ENCODE data around the gene PICK1. TPM values are rescaled to one million over a fixed set of nuclear protein-coding genes. Genes with fewer than 3 reads are reported as not detected.

The PICK1 gene
- total RNA-seq, 4 donors from 2014 or later: 52.2 to 81.4 (median 57.5) TPM

DNA sequence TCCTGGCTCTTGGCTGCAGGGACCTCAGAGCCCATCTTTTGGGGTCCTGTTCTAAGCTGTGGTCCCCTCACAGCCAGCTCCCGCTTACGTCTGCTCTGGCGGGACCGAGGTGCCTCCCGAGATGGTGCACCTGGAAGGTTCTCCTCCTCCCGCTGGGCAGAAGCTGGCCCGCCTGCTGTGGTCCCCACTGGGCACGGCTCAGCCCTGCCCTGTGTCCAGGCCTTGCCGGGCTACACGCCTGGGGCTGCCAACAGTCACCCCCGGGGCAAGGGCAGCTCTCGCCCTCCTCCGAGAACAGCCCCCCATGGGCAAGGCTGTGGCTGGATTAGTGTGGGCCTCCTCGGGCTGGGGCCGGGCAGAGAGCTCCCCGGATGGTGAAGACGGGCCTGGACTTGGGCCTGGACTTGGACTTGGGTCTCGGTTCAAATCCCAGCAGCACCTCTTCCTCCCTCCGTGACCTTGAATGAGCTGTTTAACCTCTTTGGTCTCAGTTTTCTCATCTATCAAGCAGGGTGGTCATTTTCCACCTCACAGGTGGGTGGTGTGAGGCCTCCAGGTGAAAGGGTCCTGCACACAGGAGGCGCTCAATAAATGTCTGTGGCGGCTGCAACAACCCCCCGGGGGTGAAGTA, 52.3 kb downstream of the PICK1 start:
- WGBS, 2 donors: 88 to 99% methylated on average over 7 to 8 of the region's 22 CpGs

DNA sequence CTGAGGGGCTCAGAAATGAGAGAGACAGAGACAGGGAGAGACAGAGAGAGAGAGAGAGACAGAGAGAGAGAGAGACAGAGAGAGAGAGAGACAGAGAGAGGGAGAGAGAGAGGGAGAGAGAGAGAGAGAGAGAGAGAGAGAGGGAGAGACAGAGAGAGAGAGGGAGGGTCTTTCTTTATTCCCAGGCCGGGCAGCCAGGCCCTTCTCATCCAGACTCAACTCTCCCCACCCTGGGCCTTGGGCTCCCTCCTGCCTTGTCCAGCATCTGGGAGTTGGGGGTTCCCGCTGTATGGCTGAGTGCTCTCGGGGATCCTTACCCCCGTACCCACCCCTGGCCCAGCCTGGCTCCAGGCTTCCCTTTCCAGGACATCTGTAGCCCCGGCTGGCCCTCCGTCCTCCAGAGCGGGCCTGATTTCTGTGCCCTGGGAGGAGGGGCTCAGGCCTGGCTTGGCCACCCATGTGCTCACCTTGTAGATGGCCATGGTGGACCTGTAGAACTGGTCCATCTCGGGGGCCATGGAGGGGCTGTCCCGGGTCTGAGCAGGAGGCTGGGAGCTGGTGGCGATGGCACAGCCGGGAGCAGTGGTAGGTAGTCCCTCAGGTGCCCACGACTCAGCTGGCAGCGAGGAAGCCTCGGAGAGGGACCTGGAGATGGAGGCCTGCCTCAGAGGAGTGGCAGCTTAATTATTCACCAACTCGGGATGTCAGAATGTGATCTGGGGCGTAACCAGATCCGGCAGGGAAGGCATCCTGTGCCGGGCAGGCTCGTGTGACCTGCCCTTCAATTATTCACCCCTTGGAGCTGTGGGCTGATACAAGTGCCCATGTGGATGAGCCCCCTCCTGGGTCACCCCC, 53.0 kb downstream of the PICK1 start, which contains the start of gene BAIAP2L2:
TSS of gene BAIAP2L2 (minus strand) at position 677 of the 855 bp plus-strand sequence. CDS start at position 518, 159 bp downstream.
- H3K4me1 ChIP-seq: no peaks in the 10 kb centered on the region
- no peak for TF ChIP-seq POLR2A (IDR thresholded peaks at IDR 0.05)
- TF ChIP-seq, protein P1, sequence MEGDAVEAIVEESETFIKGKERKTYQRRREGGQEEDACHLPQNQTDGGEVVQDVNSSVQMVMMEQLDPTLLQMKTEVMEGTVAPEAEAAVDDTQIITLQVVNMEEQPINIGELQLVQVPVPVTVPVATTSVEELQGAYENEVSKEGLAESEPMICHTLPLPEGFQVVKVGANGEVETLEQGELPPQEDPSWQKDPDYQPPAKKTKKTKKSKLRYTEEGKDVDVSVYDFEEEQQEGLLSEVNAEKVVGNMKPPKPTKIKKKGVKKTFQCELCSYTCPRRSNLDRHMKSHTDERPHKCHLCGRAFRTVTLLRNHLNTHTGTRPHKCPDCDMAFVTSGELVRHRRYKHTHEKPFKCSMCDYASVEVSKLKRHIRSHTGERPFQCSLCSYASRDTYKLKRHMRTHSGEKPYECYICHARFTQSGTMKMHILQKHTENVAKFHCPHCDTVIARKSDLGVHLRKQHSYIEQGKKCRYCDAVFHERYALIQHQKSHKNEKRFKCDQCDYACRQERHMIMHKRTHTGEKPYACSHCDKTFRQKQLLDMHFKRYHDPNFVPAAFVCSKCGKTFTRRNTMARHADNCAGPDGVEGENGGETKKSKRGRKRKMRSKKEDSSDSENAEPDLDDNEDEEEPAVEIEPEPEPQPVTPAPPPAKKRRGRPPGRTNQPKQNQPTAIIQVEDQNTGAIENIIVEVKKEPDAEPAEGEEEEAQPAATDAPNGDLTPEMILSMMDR (IDR thresholded peaks at IDR 0.05): no peak
- intact Hi-C loops (cut with DNase I): loop anchor here (5.0 kb wide), 1 partner anchor 242 kb away; no protein-coding TSS in a partner anchor
- no peak for DNase-seq
- H3K36me3 ChIP-seq: no peaks in the 10 kb centered on the region
- no peaks in the 10 kb centered on the region for H3K9me3 ChIP-seq
- H3K27ac ChIP-seq: no peak within 1 kb of the TSS
- 83 to 92% methylated on average over 9 to 18 of the region's 19 CpGs for WGBS, 2 donors
- H3K4me3 ChIP-seq (replicated peaks in 1 of 3): no peak within 1 kb of the TSS
- no peaks in the 10 kb centered on the region for H3K27me3 ChIP-seq

More for the DNA sequence above, 52.3 kb downstream of the PICK1 start:
- Histone ChIP-seq H3K4me3 (replicated peaks in 1 of 3) (no peak overlapping the region), H3K27me3 (no peaks in the 10 kb centered on the region), H3K4me1 (no peaks in the 10 kb centered on the region), H3K27ac (no peak overlapping the region), H3K9me3 (no peaks in the 10 kb centered on the region), H3K36me3 (no peaks in the 10 kb centered on the region)
- no peak for DNase-seq
- intact Hi-C loops (cut with DNase I): loop anchor here (5.0 kb wide), 1 partner anchor 243 kb away; no protein-coding TSS in a partner anchor
- TF ChIP-seq, protein P1 (IDR thresholded peaks at IDR 0.05): no peak
- no peak for TF ChIP-seq POLR2A (IDR thresholded peaks at IDR 0.05)

DNA sequence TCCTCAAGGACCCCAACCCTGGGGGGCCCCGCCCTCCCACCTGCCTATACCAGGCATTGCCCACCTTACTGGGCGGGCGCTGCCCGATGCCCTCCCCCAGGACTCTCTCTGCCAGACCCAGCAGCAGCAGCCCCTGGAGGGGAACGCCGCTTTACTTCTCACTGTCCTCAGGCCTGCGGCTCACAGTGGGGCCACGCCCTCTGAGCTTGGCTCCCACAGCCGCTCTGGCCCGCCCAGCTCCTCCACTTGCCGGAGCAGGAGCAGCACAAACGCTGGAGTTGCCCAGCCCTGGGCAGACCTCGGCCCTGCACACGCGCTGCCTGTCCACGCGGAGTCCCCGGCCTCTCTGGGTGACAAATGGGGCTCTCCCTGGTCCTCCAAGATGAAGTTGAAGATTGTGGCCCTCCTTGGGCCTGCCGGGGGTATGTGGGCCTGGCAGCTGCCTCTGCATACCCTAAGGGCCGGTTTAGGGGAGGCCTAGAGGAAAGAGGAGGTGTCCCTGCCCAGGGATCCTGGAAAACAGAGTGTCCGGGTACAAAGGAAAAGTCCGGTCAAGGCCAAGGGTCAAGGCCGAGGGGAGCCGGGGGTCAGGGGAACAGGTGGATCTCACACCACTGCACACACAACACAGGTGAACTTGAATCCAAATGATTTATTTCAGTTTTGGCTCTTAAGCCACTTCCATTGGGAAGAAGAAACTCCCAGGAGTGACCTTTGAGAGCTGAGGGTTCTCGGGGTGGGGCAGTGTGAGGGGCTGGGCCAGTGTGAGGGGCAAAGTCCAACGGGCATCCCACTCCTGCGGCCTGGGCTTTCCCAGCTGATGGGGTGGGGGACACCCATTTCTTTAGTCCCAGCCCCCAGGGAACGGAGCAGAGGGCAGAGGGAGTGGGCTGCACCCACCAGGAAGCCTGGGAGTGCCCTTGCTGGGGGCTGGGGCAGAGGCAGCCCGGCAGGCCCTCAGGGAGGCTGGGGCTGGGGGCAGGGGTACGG, 54.0 kb downstream of the PICK1 start:
- Histone ChIP-seq H3K27me3 (no peaks in the 10 kb centered on the region), H3K9me3 (no peaks in the 10 kb centered on the region), H3K27ac (no peak overlapping the region), H3K4me3 (replicated peaks in 1 of 3) (no peak overlapping the region), H3K36me3 (no peaks in the 10 kb centered on the region), H3K4me1 (no peaks in the 10 kb centered on the region)
- TF ChIP-seq, protein P1 (IDR thresholded peaks at IDR 0.05): no peak
- no peak for TF ChIP-seq POLR2A (IDR thresholded peaks at IDR 0.05)
- 76 to 90% methylated on average over 15 to 16 of the region's 30 CpGs for WGBS, 2 donors
- DNase-seq: no peak
- intact Hi-C loops (cut with DNase I): loop anchor here (5.0 kb wide), 1 partner anchor 241 kb away; no protein-coding TSS in a partner anchor

DNA sequence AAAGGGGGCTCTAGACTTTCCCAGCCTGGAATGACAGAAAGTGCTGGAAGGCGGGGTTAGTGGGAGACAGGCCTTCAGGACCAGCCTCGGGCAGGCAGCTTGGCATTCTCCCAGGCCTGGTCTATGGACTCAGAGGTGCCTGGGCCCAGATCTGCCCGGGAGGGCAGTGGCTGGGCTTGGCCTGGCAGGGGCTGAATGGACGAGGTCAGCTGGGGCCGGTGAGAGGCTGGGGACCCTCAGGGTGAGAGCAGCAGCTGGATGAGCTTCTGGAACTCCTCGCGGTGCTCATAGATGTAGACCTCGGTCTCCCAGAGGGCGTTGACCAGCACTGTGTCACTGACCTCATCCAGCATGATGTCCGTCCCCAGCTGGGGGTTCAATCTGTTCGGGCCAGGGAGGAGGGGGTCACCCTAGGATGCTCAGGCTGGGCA, 54.7 kb downstream of the PICK1 start:
- H3K9me3 ChIP-seq: no peaks in the 10 kb centered on the region
- no peak overlapping the region for H3K4me3 ChIP-seq (replicated peaks in 1 of 3)
- WGBS, 2 donors: 85 to 93% methylated on average over 5 to 11 of the region's 11 CpGs
- H3K4me1 ChIP-seq: no peaks in the 10 kb centered on the region
- no peak overlapping the region for H3K27ac ChIP-seq
- no peak for TF ChIP-seq POLR2A (IDR thresholded peaks at IDR 0.05)
- TF ChIP-seq, protein P1 (IDR thresholded peaks at IDR 0.05): no peak
- H3K36me3 ChIP-seq: no peaks in the 10 kb centered on the region
- no peak for DNase-seq
- intact Hi-C loops (cut with DNase I): loop anchor here (5.0 kb wide), 1 partner anchor 240 kb away; no protein-coding TSS in a partner anchor
- no peaks in the 10 kb centered on the region for H3K27me3 ChIP-seq

Measured in thyroid gland (tissue), 4 donors.